Neural progenitor cell (in vitro differentiated cells): Measurements from ENCODE around the gene ARMC6. TPM values are rescaled to one million over a fixed set of nuclear protein-coding genes. Genes with fewer than 3 reads are reported as not detected.

Source experiments
- DNase-seq: peaks from one replicate; pipeline ENCODE4 v3.0.0-alpha.2; 2016; ENCODE audit warnings: low spot score
- H2AFZ ChIP-seq: fragments of 200-600 bp; sonication (generic); replicated peaks from 2 replicates; pipeline ENCODE4 v1.6.1; 2016; ENCODE audit warnings: antibody characterized with exemption
- H3F3A ChIP-seq: fragments of 200-600 bp; sonication (generic); 2 replicates; pipeline ENCODE4 v1.6.1; 2016; ENCODE audit warnings: antibody characterized with exemption, low read depth
- H3K27ac ChIP-seq: fragments of 200-600 bp; sonication (generic); 2 replicates; pipeline ENCODE4 v1.5.1; 2016; ENCODE audit warnings: mild to moderate bottlenecking
- H3K27me3 ChIP-seq: fragments of 200-600 bp; sonication (generic); 2 replicates; pipeline ENCODE4 v1.6.1; 2016; ENCODE audit warnings: mild to moderate bottlenecking, moderate library complexity
- H3K36me3 ChIP-seq: fragments of 200-600 bp; sonication (generic); 2 replicates; pipeline ENCODE4 v1.5.1; 2016
- H3K4me1 ChIP-seq: fragments of 200-600 bp; sonication (generic); 2 replicates; pipeline ENCODE4 v1.6.1; 2016; ENCODE audit warnings: mixed run types
- H3K4me2 ChIP-seq: fragments of 200-600 bp; sonication (generic); 2 replicates; pipeline ENCODE4 v1.6.1; 2016
- H3K4me3 ChIP-seq: fragments of 200-600 bp; sonication (generic); 2 replicates; pipeline ENCODE4 v1.5.1; 2016
- H3K79me2 ChIP-seq: fragments of 200-600 bp; sonication (generic); 2 replicates; pipeline ENCODE4 v1.6.1; 2016; ENCODE audit warnings: low read depth
- H3K9ac ChIP-seq: fragments of 200-600 bp; sonication (generic); 2 replicates; pipeline ENCODE4 v1.6.1; 2016
- H3K9me3 ChIP-seq: fragments of 200-600 bp; sonication (generic); 2 replicates; pipeline ENCODE4 v1.5.1; 2016; ENCODE audit warnings: low read depth
- H4K20me1 ChIP-seq: fragments of 200-600 bp; sonication (generic); 2 replicates; pipeline ENCODE4 v1.6.1; 2016; ENCODE audit warnings: low read depth
- H3K27ac Mint-ChIP-seq: 3 replicates; pipeline ENCODE4 v1.8.0; 2021; ENCODE audit warnings: mixed read lengths
- H3K27me3 Mint-ChIP-seq: 2 replicates; pipeline ENCODE4 v1.8.0; 2022; ENCODE audit warnings: low read depth, mild to moderate bottlenecking, inconsistent platforms, moderate library complexity, mixed read lengths; ENCODE audit not compliant: insufficient read depth
- H3K36me3 Mint-ChIP-seq: 3 replicates; pipeline ENCODE4 v1.8.0; 2021; ENCODE audit warnings: mixed read lengths
- H3K4me1 Mint-ChIP-seq: 3 replicates; pipeline ENCODE4 v1.8.0; 2021; ENCODE audit warnings: mixed read lengths
- H3K4me3 Mint-ChIP-seq: 3 replicates; pipeline ENCODE4 v1.8.0; 2021; ENCODE audit warnings: mild to moderate bottlenecking, moderate library complexity, mixed read lengths
- H3K9me3 Mint-ChIP-seq: 3 replicates; pipeline ENCODE4 v1.8.0; 2020; ENCODE audit warnings: mixed read lengths
- EZH2 ChIP-seq: fragments of 200-600 bp; sonication (generic); IDR thresholded peaks from 2 replicates; pipeline ENCODE4 v1.6.1; 2017; ENCODE audit warnings: antibody characterized with exemption, mild to moderate bottlenecking, moderate library complexity
- EZH2phosphoT487 ChIP-seq: fragments of 200-600 bp; sonication (generic); IDR thresholded peaks from 2 replicates; pipeline ENCODE4 v1.6.1; 2017; ENCODE audit warnings: antibody characterized with exemption
- total RNA-seq: library from RNA; depleted of rRNA; stranded (reverse); fragments of >200 nt; gene quantifications from 2 replicates; pipeline ENCODE4 v1.2.3, GENCODE V29; 2015; ENCODE audit warnings: low replicate concordance
- TF ChIP-seq, protein P1 (sequence below): fragments of 200-600 bp; sonication (generic); IDR thresholded peaks from 2 replicates; pipeline ENCODE4 v1.5.1; 2017; ENCODE audit warnings: antibody characterized with exemption, mild to moderate bottlenecking

ARMC6 gene
- total RNA-seq, 1 donor from 2014 or later = 18.1 TPM

DNA sequence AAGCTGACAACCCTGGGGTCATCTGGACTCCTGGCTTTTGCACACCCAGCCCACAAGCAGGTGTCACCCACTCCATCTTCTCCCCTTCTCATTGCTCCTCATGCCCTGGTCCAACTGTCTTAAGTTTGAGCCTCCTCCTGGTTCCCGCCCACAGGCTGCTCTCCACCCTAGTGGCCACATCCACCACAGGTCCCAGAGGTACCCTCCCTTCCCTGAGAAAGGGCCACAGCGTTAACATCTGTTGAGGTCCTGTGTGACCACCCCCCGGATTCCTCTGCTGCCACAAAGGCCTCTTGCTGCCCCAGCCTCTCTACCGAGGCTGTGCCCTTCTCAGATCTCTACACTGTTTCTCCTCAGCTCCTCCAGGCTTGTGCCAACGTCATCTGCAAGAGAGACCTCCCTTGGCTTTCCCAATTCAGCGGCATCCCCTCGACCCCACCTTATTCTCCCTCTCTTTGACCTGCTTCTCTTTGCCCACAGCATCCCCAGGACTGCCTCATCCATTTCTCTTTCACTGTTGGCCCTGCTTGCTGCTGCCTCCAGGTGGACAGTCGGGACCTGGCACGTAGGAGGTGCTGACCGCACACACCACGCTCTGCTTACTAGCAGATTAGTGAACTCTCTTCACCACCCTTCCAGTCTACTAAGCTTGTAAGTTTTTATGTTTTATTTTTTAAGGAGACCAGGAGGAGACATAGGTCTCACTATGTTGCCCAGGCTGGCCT lies 33.3 kb upstream of the ARMC6 start:
- no peaks in the 10 kb centered on the region for H3K27me3 Mint-ChIP-seq
- H3K4me1 Mint-ChIP-seq = peaks cover 9% of the 10 kb centered on the region
- peak; percentile 33 for DNase-seq
- H3K27ac Mint-ChIP-seq = no peak overlapping the region
- no peaks in the 10 kb centered on the region for H3K4me1 ChIP-seq
- H3K36me3 Mint-ChIP-seq = peaks cover 34% of the 10 kb centered on the region
- H3F3A ChIP-seq = peaks cover 5% of the 10 kb centered on the region
- no peaks in the 10 kb centered on the region for H3K79me2 ChIP-seq
- peaks cover 24% of the 10 kb centered on the region for H4K20me1 ChIP-seq
- H3K9ac ChIP-seq = no peak overlapping the region
- H3K4me3 Mint-ChIP-seq = peak overlapping the region; percentile 64
- H3K4me2 ChIP-seq = no peak overlapping the region
- no peak overlapping the region for H2AFZ ChIP-seq
- H3K27ac ChIP-seq = no peak overlapping the region
- no peaks in the 10 kb centered on the region for H3K27me3 ChIP-seq
- no peak for TF ChIP-seq EZH2phosphoT487
- TF ChIP-seq, protein P1, sequence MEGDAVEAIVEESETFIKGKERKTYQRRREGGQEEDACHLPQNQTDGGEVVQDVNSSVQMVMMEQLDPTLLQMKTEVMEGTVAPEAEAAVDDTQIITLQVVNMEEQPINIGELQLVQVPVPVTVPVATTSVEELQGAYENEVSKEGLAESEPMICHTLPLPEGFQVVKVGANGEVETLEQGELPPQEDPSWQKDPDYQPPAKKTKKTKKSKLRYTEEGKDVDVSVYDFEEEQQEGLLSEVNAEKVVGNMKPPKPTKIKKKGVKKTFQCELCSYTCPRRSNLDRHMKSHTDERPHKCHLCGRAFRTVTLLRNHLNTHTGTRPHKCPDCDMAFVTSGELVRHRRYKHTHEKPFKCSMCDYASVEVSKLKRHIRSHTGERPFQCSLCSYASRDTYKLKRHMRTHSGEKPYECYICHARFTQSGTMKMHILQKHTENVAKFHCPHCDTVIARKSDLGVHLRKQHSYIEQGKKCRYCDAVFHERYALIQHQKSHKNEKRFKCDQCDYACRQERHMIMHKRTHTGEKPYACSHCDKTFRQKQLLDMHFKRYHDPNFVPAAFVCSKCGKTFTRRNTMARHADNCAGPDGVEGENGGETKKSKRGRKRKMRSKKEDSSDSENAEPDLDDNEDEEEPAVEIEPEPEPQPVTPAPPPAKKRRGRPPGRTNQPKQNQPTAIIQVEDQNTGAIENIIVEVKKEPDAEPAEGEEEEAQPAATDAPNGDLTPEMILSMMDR = peak; percentile 42
- no peaks in the 10 kb centered on the region for H3K9me3 Mint-ChIP-seq
- peaks cover 2% of the 10 kb centered on the region for H3K36me3 ChIP-seq
- H3K9me3 ChIP-seq = no peaks in the 10 kb centered on the region
- no peak overlapping the region for H3K4me3 ChIP-seq

DNA sequence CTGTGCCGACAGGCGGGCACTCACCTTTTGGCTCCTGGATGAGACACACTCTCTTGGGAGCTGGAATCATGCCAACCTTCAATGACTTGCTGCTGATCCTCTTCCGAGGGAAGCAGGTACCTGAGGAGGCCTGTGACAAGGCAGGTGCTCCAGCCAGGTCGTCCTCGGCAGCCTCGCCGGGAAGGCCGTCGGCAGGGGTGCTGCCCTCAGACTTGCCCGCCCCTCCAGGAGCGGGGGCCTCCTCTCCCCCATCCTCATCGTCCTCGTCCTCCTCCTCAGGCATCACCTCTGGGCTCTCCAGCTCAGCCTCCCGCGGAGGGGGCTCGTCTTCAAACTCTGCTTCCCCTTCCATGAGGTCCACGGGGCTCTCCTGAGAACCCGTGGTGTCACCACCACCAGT lies 29.3 kb upstream of the ARMC6 start:
- H3F3A ChIP-seq = no peaks in the 10 kb centered on the region
- H4K20me1 ChIP-seq = peaks cover 7% of the 10 kb centered on the region
- Mint-ChIP-seq H3K4me1 (no peaks in the 10 kb centered on the region), H3K4me3 (no peak overlapping the region), H3K27ac (no peak overlapping the region), H3K27me3 (no peaks in the 10 kb centered on the region), H3K9me3 (no peaks in the 10 kb centered on the region), H3K36me3 (peaks cover 29% of the 10 kb centered on the region)
- H2AFZ ChIP-seq = no peak overlapping the region
- no peak for DNase-seq
- no peaks in the 10 kb centered on the region for H3K4me1 ChIP-seq
- TF ChIP-seq, protein P1 = no peak
- TF ChIP-seq EZH2phosphoT487 = no peak
- no peak for TF ChIP-seq EZH2
- no peak overlapping the region for H3K27ac ChIP-seq
- H3K4me2 ChIP-seq = no peak overlapping the region
- no peaks in the 10 kb centered on the region for H3K79me2 ChIP-seq
- no peak overlapping the region for H3K4me3 ChIP-seq
- peaks cover 2% of the 10 kb centered on the region for H3K36me3 ChIP-seq
- H3K9ac ChIP-seq = no peak overlapping the region
- no peaks in the 10 kb centered on the region for H3K9me3 ChIP-seq
- no peaks in the 10 kb centered on the region for H3K27me3 ChIP-seq

DNA sequence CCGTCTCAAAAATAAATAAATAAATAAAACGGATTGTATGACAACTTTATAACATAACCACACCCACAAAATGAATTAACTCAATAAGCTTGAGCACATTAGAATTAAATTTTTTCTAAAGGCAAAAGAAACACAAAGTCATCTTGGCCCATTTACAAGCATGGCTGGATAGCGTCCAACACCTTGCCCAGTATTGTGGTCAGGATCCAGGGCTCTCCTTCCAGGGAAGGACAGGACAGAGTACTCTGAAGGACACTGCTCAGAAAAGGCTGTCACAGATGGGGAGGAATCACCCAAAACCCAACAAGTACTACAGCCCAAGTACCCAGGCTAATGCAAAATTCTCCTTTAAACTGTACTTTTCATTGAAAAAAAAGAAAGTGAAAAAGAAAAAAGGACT lies 27.2 kb upstream of the ARMC6 start:
- no peak overlapping the region for H3K4me3 ChIP-seq
- H3K27ac ChIP-seq = no peak overlapping the region
- Mint-ChIP-seq H3K36me3 (peaks cover 29% of the 10 kb centered on the region), H3K27me3 (no peaks in the 10 kb centered on the region), H3K4me1 (no peaks in the 10 kb centered on the region), H3K27ac (no peak overlapping the region), H3K4me3 (no peak overlapping the region), H3K9me3 (no peaks in the 10 kb centered on the region)
- TF ChIP-seq, protein P1 = no peak
- TF ChIP-seq EZH2phosphoT487 (no peak), EZH2 (no peak)
- no peak for DNase-seq
- H3K4me2 ChIP-seq = no peak overlapping the region
- H3K27me3 ChIP-seq = no peaks in the 10 kb centered on the region
- peaks cover 2% of the 10 kb centered on the region for H3K36me3 ChIP-seq
- no peaks in the 10 kb centered on the region for H3K79me2 ChIP-seq
- no peak overlapping the region for H3K9ac ChIP-seq
- H3K9me3 ChIP-seq = no peaks in the 10 kb centered on the region
- H3F3A ChIP-seq = no peaks in the 10 kb centered on the region
- peaks cover 8% of the 10 kb centered on the region for H4K20me1 ChIP-seq
- no peaks in the 10 kb centered on the region for H3K4me1 ChIP-seq
- no peak overlapping the region for H2AFZ ChIP-seq
